GM21447 (cell line): ENCODE measurements around the gene UBE2N.
"Not testable (repeated sequence)": the region's sequence is repeated elsewhere in the genome, so short reads cannot be mapped to it uniquely, and the experiment has no call there.

Experiments used
- ATAC-seq: cut with Tn5 transposase; IDR thresholded peaks from one replicate; pipeline ENCODE4 v1.9.1; 2021; ENCODE audit not compliant: unreplicated experiment

Gene UBE2N

DNA sequence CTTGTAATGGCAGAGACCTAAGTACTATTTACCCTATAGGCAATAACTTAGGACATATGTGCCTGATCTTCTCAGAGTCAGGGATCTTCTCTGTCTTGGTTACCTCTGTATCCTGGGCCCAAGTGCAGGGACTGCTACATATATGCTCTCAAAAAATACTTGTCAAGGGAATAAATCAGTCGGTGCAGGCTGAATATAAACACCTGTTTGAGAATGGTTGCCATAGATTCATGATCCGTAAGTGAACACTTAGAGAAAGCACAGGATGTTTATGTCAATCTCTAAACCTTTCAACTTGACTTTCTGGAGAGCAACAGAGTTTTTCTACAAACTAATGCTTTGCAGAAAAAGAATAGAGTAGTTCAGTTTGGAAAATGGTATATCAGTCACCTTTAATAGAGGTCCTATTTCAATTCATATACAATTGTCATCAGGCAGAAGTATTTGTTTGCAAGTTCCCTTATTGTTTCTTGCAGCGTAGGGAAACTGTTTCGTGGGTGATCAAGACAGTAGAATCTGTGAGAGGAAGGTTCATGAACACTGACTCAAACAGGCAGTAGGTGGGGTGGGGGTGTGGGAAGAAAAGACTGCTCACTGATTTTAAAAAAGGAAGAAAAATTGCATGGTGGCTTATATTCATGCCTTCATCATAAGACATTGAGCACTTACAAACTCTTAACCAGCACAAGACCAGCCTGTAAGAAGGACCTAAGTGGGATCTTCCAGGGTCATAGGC is 6.0 kb upstream of the UBE2N start:
- no peak for ATAC-seq

GRCh38 chr12:93443576-93443975 is 1.8 kb upstream of the UBE2N start:
- ATAC-seq: no peak

- peak; percentile 0 for ATAC-seq
Observed at GRCh38 chr12:93442411-93443340, 929 bp upstream of the UBE2N start.

DNA sequence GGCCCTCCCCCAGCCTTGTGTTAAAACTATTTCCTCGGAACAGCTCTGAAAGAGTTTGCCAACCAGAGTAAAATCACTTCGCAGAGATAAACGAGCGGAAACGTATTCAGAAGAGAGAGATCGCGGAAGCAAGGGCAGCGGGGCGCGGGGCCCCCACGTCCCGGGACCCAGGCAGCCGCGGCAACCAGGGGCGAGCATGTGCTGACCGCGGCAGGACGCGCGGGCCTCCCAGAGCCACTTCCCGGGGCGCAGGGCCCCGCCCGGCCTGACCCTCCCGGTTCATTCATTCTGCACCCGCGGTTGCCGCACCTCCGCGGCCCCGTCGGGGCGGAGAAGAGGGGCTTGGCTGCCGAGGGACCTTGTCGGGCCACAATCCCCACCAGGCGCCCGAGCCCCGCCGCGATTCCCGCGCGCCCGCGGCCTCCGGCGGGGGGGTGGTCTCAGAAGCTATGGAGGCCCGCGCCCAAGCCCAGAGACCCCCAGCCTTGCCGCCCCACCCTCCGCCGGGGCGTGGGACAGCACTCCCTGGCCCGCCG is 598 bp downstream of the UBE2N start:
- no peak for ATAC-seq

- no peak for ATAC-seq
Observed at GRCh38 chr12:93440043-93440835, 1.5 kb downstream of the UBE2N start.

GRCh38 chr12:93438266-93439050 is 3.3 kb downstream of the UBE2N start:
- no peak for ATAC-seq

GRCh38 chr12:93434256-93434865 is 7.4 kb downstream of the UBE2N start:
- no peak for ATAC-seq

GRCh38 chr12:93432031-93432430 is 9.7 kb downstream of the UBE2N start:
- ATAC-seq: not testable (repeated sequence)

DNA sequence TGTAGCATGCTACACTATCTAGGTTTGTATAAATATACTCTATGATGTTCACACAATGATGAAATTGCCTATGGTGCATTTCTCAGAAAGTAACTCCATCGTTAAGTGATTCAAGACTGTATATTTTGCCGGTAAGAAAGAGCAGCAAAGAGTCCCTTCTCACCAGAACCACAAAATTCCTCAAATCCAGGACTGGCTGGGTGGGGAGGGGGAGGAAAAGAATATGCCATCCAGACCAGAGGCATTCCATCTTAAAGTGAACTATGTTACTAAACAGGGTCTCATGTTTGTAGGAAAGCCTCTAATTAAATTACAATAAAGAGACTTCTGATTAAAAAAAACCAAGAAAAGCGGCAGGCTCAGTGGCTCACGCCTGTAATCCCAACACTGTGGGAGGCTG is 11.5 kb downstream of the UBE2N start:
- ATAC-seq: no peak

DNA sequence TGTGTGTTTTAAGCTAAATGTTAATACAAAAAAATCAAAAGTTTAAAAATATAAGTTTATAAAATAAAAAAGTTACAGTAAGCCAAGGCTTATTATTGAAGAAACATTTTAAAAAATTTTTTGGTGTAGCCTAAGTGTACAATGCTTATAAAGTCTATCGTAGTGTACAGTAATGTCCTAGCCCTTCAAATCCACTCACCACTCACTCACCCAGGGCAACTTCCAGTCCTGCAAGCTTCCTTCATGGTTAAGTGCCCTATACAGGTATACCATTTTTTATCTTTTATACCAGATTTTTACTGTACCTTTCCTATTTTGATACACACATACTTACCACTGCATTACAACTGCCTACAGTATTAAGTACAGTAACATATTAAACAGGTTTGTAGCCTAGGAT is 11.9 kb downstream of the UBE2N start:
- no peak for ATAC-seq

GRCh38 chr12:93429448-93429847 is 12.3 kb downstream of the UBE2N start:
- ATAC-seq: no peak

DNA sequence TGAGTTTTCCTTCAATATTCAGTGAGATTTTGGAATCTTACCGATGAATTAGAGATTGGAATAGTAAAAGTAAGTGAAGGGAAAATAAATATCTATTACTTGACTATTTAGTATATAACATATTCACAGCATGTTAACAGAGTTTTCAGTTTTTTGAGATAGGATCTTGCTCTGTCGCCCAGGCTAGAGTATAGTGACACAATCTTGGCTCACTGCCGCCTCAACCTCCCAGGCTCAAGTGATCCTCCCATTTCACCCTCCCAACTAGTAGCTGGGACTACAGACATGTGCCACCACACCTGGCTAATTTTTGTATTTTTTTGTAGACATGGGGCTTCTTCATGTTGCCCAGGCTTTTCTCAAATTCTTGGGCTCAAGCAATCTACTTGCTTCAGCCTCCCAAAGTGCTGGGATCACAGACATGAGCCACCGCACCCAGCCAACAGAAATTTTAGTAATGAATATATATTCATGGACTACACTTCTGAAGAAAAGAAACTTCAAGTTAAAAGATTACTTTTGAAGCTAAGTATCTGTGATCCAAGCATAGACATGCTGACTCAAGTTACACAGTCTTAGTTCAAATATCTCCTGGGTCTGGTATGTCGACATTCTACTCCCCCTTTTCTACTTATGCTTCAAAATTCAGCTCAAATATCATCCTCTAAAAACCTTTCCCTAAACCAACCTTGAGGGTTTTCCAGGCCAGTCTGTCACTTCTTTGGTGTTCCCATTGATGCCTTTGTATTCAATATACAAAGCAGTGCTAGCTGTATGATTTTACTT is 13.8 kb downstream of the UBE2N start:
- no peak for ATAC-seq

GRCh38 chr12:93426412-93426805 is 15.3 kb downstream of the UBE2N start:
- peak; percentile 43 for ATAC-seq

GRCh38 chr12:93425736-93426411 is 15.9 kb downstream of the UBE2N start:
- ATAC-seq: peak; percentile 23

DNA sequence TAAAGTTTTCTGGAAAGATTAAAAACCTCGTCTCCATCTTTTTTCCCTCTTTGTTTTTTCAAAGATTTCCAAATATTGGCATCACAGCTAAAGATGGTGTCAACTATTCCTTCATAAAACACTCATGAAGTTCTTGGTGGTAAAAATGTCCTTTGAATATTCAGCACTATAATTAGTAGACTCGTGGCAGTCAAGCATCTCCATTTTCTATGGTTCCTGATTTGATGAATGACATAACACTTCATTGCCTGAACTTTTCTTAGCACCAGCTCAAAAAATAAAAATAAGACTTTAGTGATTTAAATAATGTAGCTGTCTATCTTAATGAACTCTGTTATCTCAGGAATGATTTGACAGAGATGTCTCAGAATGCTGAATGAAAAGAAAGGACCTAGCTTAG is 19.7 kb downstream of the UBE2N start:
- no peak for ATAC-seq

GRCh38 chr12:93419388-93420034 is 22.2 kb downstream of the UBE2N start:
- no peak for ATAC-seq

GRCh38 chr12:93417967-93418480 is 23.7 kb downstream of the UBE2N start:
- no peak for ATAC-seq
